K562 (cell line): Measurements from ENCODE around the gene SLC48A1. TPM values are rescaled to one million over a fixed set of nuclear protein-coding genes. Genes with fewer than 3 reads are reported as not detected.

Experiments used
- ATAC-seq: fragments of 200-7000 bp; cut with Tn5 transposase; 3 replicates; pipeline ENCODE4 v1.9.1; 2020; ENCODE audit warnings: moderate library complexity
- BruUV-seq: library from RNA; stranded (reverse); fragments of 400-500 nt; replicated peaks from 2 replicates; lab custom pipeline; 2021; lab: Mats Ljungman, UMichigan
- CTCF ChIA-PET: fragments of 300-600 bp; formaldehyde crosslinking; extraction: SDS; loops from one replicate; lab custom pipeline; 2021; ENCODE audit warnings: low intra/inter-chr PET ratio; lab: Yijun Ruan, JAX
- POLR2A ChIA-PET: fragments of 300-600, 350-650 bp; sonication (Branson Sonifier 250); formaldehyde crosslinking; extraction: SDS; loops from one replicate; lab custom pipeline; 2021; ENCODE audit warnings: antibody characterized with exemption, inconsistent platforms; lab: Yijun Ruan, JAX
- DNase-seq, 4 experiments: peaks; one replicate each; pipeline versions ENCODE4 v3.0.0 to v3.0.0-alpha.2; 2011 to 2018; ENCODE audit warnings: low spot score in 3 of 4, mixed read lengths in 3 of 4; ENCODE audit errors: extremely low read depth in 1 of 4
- FAIRE-seq: peaks from 2 replicates; lab custom pipeline; 2011; peaks lifted over from hg19 to GRCh38; lab: Jason Lieb, UNC
- H2AFZ ChIP-seq: 2 replicates; pipeline ENCODE4 v1.6.0; 2011; ENCODE audit warnings: low read depth, low read length, control low read depth, inconsistent platforms
- H3K27ac ChIP-seq: fragments of 200-600 bp; 3 replicates; pipeline ENCODE4 v1.8.0; 2011; ENCODE audit warnings: low read depth, mild to moderate bottlenecking, control low read depth, inconsistent platforms, low read length, moderate library complexity, mixed read lengths; ENCODE audit errors: extremely low read depth
- H3K27me3 ChIP-seq, 2 experiments: fragments of 300-600 bp in 1 of 2; 2 replicates in 1 of 2; 3 replicates in 1 of 2; pipeline versions ENCODE4 v1.6.0 to v1.8.0; 2011; ENCODE audit warnings: inconsistent platforms in 2 of 2, low read length in 2 of 2, mild to moderate bottlenecking in 1 of 2, mixed read lengths in 1 of 2, moderate library complexity in 1 of 2; ENCODE audit not compliant: control insufficient read depth in 2 of 2, insufficient read depth in 2 of 2
- H3K36me3 ChIP-seq: fragments of 300-600 bp; 3 replicates; pipeline ENCODE4 v1.8.0; 2011; ENCODE audit warnings: mild to moderate bottlenecking, low read length, inconsistent platforms; ENCODE audit not compliant: control insufficient read depth, insufficient read depth
- H3K4me1 ChIP-seq, 2 experiments: fragments of 200-600 bp in 1 of 2; replicated peaks in 1 of 2; 2 replicates in 1 of 2; 3 replicates in 1 of 2; pipeline versions ENCODE4 v1.5.1 to v1.8.0; 2011; ENCODE audit warnings: inconsistent platforms in 2 of 2, low read length in 2 of 2, mild to moderate bottlenecking in 1 of 2, mixed read lengths in 1 of 2, moderate library complexity in 1 of 2; ENCODE audit not compliant: control insufficient read depth in 2 of 2, insufficient read depth in 2 of 2
- H3K4me2 ChIP-seq: 2 replicates; pipeline ENCODE4 v1.6.1; 2011; ENCODE audit warnings: low read length, control low read depth, inconsistent platforms, mixed read lengths; ENCODE audit not compliant: insufficient read depth
- H3K4me3 ChIP-seq: fragments of 200-600 bp; sonication (generic), shearing (Covaris generic); 2 replicates; pipeline ENCODE4 v1.5.1; 2016; ENCODE audit warnings: control low read depth, inconsistent platforms
- H3K79me2 ChIP-seq: fragments of 200-600 bp; 3 replicates; pipeline ENCODE4 v1.8.0; 2011; ENCODE audit warnings: low read length, inconsistent platforms; ENCODE audit not compliant: control insufficient read depth, insufficient read depth
- H3K9ac ChIP-seq, 2 experiments: 2 replicates each; pipeline versions ENCODE4 v1.6.0 to v1.6.1; 2011; ENCODE audit warnings: low read depth in 2 of 2, low read length in 2 of 2, control low read depth in 1 of 2, inconsistent platforms in 1 of 2, mild to moderate bottlenecking in 1 of 2, mixed read lengths in 1 of 2; ENCODE audit not compliant: insufficient read depth in 1 of 2
- H3K9me1 ChIP-seq: one replicate; pipeline ENCODE4 v1.6.0; 2011; ENCODE audit warnings: inconsistent platforms, mild to moderate bottlenecking, low read length, moderate library complexity; ENCODE audit not compliant: control insufficient read depth, insufficient read depth
- H3K9me3 ChIP-seq: replicated peaks from 2 replicates; pipeline ENCODE4 v1.5.1; 2011; ENCODE audit warnings: low read depth, low read length, inconsistent platforms; ENCODE audit not compliant: control insufficient read depth, insufficient read depth
- H4K20me1 ChIP-seq: replicated peaks from 2 replicates; pipeline ENCODE4 v1.6.1; 2011; ENCODE audit warnings: low read length, inconsistent platforms, mixed read lengths; ENCODE audit not compliant: control insufficient read depth, insufficient read depth
- CBFB ChIP-seq: sonication (generic); formaldehyde crosslinking; IDR thresholded peaks from 2 replicates; pipeline ENCODE4 v1.4.0; 2020; ENCODE audit warnings: mild to moderate bottlenecking, missing genetic modification reagents
- CTBP1 ChIP-seq: fragments of 450-650 bp; IDR thresholded peaks from 2 replicates; pipeline ENCODE4 v1.6.1; 2016; ENCODE audit warnings: borderline replicate concordance
- NR2C2 ChIP-seq, 2 experiments: fragments of 200-800 bp in 1 of 2; sonication (Bioruptor generic) in 1 of 2; sonication (generic) in 1 of 2; formaldehyde crosslinking in 1 of 2; IDR thresholded peaks; 2 replicates each; pipeline versions ENCODE4 v1.6.1 to v1.8.0; 2016 to 2022; ENCODE audit warnings: mild to moderate bottlenecking in 1 of 2, missing compliant biosample characterization in 1 of 2, missing genetic modification characterization in 1 of 2, missing genetic modification reagents in 1 of 2
- ZNF124 ChIP-seq: sonication (generic); formaldehyde crosslinking; IDR thresholded peaks from 2 replicates; pipeline ENCODE4 v1.8.1; 2022; ENCODE audit warnings: missing genetic modification reagents
- WGBS: fragments of 100-300 bp; shearing (Covaris generic); methylation state at CpG from one replicate; pipeline ENCODE4 v1.1.6; 2016; ENCODE audit warnings: low coverage, mixed read lengths; ENCODE audit not compliant: insufficient coverage; ENCODE audit errors: missing lambda C conversion rate; 5-methylcytosine and 5-hydroxymethylcytosine counted together
- in situ Hi-C: fragments of 300-500 bp; cut with MboI; formaldehyde crosslinking; loops from 4 replicates; pipeline ENCODE4 v1.15.0; 2018; ENCODE audit warnings: inconsistent platforms, mixed read lengths
- intact Hi-C: fragments of 100-400 bp; cut with micrococcal nuclease; formaldehyde crosslinking; loops from 2 replicates; pipeline ENCODE4 v1.14.2; 2022
- polyA plus RNA-seq, 8 experiments: library from polyadenylated mRNA; depleted of rRNA in 4 of 8; stranded (reverse) in 5 of 8; unstranded in 3 of 8; fragments of >200 nt; fragmentation: Nextera tagmentation in 2 of 8; fragmentation: Illumina TruSeq in 1 of 8; extraction: Ambion mirVana in 2 of 8; extraction: Trizol in 1 of 8; gene quantifications; 2 replicates each; pipeline versions ENCODE4 v1.2.1 to v1.2.3, GENCODE V29; 2011 to 2014; ENCODE audit warnings: inconsistent platforms in 1 of 8, missing spikeins in 1 of 8
- total RNA-seq, 7 experiments: library from RNA; depleted of rRNA in 6 of 7; stranded (reverse); fragments of >200 nt in 6 of 7; fragmentation: Illumina TruSeq in 2 of 7; extraction: Trizol in 2 of 7; gene quantifications; 2 replicates each; pipeline versions ENCODE4 v1.2.1 to v1.2.3, GENCODE V29; 2011 to 2021; ENCODE audit warnings: low replicate concordance in 1 of 7
- TF ChIP-seq, protein P1 (sequence below): sonication (generic); formaldehyde crosslinking; IDR thresholded peaks from 2 replicates; pipeline ENCODE4 v1.8.0; 2023; ENCODE audit warnings: mild to moderate bottlenecking, missing genetic modification reagents
- TF ChIP-seq, protein P2 (sequence below): fragments of 450-650 bp; IDR thresholded peaks from 2 replicates; pipeline ENCODE4 v1.6.1; 2016; ENCODE audit warnings: mild to moderate bottlenecking, moderate library complexity

The SLC48A1 gene
- total and polyA plus RNA-seq, 9 of the 15 experiments (the other 6 are each of a cell fraction or from before 2014, with no cell fraction given) = 10.7 to 37.5 (median 18.7) TPM

DNA sequence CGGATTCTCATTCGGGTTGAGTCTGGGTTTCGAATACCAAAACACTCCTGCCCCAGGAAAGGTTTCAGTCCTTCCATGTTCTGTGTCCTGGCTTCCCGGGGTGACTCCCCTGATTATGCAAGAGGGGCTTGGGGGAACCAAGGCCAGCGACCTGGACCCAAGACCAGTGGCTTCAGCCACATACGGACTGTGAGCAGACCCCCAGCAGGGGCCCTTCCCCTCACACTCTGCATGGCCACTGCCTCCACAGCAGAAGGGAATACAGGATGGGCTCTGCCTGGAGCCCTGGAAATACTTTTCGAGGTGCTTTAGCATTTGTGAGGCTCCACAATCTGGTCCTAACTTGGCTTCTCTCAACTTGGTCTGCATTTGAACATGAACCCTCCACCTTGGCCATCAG, 27.5 kb downstream of the SLC48A1 start:
- ATAC-seq (no peak), DNase-seq (no peak), FAIRE-seq (no peak)
- Histone ChIP-seq H4K20me1 (peaks cover 7% of the 10 kb centered on the region; the same call in 1 of the 2 replicates), H3K4me2 (no peak overlapping the region), H3K9me1 (peaks cover 5% of the 10 kb centered on the region), H3K9me3 (no peaks in the 10 kb centered on the region), H3K79me2 (peaks cover 67% of the 10 kb centered on the region), H3K9ac (0 out of 4 replicates have a peak overlapping the region, but pooled peaks of 1 of the 2 experiments have one; percentile 19), H3K27ac (no peak overlapping the region), H2AFZ (no peak overlapping the region), H3K27me3 (no peaks in the 10 kb centered on the region), H3K4me1 (peaks cover 2 to 42% of the 10 kb centered on the region in 2 experiments; a peak in 4 of 5 replicates), H3K36me3 (peaks cover 97% of the 10 kb centered on the region; the same call in 2 of the 3 replicates), H3K4me3 (no peak overlapping the region)
- no TSS peak for BruUV-seq
- intact Hi-C loops = no loop called here
- ChIA-PET CTCF (interaction anchor here (0.9 kb wide), 1 partner anchor 38 kb away, joined by 3 read pairs; no protein-coding TSS in a partner anchor), POLR2A (interaction anchor here (1.4 to 1.5 kb wide), 2 partner anchors 11 to 17 kb away, joined by 3 to 6 read pairs; no protein-coding TSS in a partner anchor)
- WGBS = 79% methylated on average over 7 of the region's 7 CpGs
- in situ Hi-C loops = no loop called here
- TF ChIP-seq ZNF124 (no peak), CTBP1 (no peak), NR2C2 (CRISPR knock-in tag; IDR thresholded peaks at IDR 0.05) (no peak), NR2C2 (tag; IDR thresholded peaks at IDR 0.05) (no peak), CBFB (CRISPR knock-in tag) (no peak)
- TF ChIP-seq, protein P1, sequence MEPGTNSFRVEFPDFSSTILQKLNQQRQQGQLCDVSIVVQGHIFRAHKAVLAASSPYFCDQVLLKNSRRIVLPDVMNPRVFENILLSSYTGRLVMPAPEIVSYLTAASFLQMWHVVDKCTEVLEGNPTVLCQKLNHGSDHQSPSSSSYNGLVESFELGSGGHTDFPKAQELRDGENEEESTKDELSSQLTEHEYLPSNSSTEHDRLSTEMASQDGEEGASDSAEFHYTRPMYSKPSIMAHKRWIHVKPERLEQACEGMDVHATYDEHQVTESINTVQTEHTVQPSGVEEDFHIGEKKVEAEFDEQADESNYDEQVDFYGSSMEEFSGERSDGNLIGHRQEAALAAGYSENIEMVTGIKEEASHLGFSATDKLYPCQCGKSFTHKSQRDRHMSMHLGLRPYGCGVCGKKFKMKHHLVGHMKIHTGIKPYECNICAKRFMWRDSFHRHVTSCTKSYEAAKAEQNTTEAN (CRISPR knock-in tag) = no peak
- TF ChIP-seq, protein P2, sequence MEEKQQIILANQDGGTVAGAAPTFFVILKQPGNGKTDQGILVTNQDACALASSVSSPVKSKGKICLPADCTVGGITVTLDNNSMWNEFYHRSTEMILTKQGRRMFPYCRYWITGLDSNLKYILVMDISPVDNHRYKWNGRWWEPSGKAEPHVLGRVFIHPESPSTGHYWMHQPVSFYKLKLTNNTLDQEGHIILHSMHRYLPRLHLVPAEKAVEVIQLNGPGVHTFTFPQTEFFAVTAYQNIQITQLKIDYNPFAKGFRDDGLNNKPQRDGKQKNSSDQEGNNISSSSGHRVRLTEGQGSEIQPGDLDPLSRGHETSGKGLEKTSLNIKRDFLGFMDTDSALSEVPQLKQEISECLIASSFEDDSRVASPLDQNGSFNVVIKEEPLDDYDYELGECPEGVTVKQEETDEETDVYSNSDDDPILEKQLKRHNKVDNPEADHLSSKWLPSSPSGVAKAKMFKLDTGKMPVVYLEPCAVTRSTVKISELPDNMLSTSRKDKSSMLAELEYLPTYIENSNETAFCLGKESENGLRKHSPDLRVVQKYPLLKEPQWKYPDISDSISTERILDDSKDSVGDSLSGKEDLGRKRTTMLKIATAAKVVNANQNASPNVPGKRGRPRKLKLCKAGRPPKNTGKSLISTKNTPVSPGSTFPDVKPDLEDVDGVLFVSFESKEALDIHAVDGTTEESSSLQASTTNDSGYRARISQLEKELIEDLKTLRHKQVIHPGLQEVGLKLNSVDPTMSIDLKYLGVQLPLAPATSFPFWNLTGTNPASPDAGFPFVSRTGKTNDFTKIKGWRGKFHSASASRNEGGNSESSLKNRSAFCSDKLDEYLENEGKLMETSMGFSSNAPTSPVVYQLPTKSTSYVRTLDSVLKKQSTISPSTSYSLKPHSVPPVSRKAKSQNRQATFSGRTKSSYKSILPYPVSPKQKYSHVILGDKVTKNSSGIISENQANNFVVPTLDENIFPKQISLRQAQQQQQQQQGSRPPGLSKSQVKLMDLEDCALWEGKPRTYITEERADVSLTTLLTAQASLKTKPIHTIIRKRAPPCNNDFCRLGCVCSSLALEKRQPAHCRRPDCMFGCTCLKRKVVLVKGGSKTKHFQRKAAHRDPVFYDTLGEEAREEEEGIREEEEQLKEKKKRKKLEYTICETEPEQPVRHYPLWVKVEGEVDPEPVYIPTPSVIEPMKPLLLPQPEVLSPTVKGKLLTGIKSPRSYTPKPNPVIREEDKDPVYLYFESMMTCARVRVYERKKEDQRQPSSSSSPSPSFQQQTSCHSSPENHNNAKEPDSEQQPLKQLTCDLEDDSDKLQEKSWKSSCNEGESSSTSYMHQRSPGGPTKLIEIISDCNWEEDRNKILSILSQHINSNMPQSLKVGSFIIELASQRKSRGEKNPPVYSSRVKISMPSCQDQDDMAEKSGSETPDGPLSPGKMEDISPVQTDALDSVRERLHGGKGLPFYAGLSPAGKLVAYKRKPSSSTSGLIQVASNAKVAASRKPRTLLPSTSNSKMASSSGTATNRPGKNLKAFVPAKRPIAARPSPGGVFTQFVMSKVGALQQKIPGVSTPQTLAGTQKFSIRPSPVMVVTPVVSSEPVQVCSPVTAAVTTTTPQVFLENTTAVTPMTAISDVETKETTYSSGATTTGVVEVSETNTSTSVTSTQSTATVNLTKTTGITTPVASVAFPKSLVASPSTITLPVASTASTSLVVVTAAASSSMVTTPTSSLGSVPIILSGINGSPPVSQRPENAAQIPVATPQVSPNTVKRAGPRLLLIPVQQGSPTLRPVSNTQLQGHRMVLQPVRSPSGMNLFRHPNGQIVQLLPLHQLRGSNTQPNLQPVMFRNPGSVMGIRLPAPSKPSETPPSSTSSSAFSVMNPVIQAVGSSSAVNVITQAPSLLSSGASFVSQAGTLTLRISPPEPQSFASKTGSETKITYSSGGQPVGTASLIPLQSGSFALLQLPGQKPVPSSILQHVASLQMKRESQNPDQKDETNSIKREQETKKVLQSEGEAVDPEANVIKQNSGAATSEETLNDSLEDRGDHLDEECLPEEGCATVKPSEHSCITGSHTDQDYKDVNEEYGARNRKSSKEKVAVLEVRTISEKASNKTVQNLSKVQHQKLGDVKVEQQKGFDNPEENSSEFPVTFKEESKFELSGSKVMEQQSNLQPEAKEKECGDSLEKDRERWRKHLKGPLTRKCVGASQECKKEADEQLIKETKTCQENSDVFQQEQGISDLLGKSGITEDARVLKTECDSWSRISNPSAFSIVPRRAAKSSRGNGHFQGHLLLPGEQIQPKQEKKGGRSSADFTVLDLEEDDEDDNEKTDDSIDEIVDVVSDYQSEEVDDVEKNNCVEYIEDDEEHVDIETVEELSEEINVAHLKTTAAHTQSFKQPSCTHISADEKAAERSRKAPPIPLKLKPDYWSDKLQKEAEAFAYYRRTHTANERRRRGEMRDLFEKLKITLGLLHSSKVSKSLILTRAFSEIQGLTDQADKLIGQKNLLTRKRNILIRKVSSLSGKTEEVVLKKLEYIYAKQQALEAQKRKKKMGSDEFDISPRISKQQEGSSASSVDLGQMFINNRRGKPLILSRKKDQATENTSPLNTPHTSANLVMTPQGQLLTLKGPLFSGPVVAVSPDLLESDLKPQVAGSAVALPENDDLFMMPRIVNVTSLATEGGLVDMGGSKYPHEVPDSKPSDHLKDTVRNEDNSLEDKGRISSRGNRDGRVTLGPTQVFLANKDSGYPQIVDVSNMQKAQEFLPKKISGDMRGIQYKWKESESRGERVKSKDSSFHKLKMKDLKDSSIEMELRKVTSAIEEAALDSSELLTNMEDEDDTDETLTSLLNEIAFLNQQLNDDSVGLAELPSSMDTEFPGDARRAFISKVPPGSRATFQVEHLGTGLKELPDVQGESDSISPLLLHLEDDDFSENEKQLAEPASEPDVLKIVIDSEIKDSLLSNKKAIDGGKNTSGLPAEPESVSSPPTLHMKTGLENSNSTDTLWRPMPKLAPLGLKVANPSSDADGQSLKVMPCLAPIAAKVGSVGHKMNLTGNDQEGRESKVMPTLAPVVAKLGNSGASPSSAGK = no peak
